ENCODE results near the gene BDKRB1. TPM values are rescaled to one million over a fixed set of nuclear protein-coding genes. Genes with fewer than 3 reads are reported as not detected.
"Not testable (repeated sequence)": the region's sequence is repeated elsewhere in the genome, so short reads cannot be mapped to it uniquely, and the experiment has no call there.

Gene BDKRB1
- polyA plus RNA-seq, 1 experiment, result 160 TPM

GRCh38 chr14:96243785-96244184 is 12.2 kb upstream of the BDKRB1 start:
- Histone ChIP-seq H3K27ac (ENCODE audit: low read depth, low read length) (peak overlapping the region; percentile 39), H3K9me3 (ENCODE audit: control insufficient read depth, insufficient read depth, low read length) (peaks cover 5% of the 10 kb centered on the region; the same call in 1 of the 2 replicates), H3K4me3 (ENCODE audit: low read depth, low read length) (no peak overlapping the region), H3K27me3 (ENCODE audit: control insufficient read depth, insufficient read depth, low read length) (no peaks in the 10 kb centered on the region)
- POLR2A ChIA-PET, result interaction anchor here (0.9 to 1.5 kb wide), 4 partner anchors 9 to 139 kb away, joined by 3 to 5 read pairs (median 4); partner anchors contain the start of gene BDKRB1
- TF ChIP-seq CTCF (IDR thresholded peaks at IDR 0.05; ENCODE audit: low read depth, low read length), result no peak
- DNase-seq (ENCODE audit: low read depth, low spot score), result no peak
- CTCF ChIA-PET, result interaction anchor here (0.6 to 1.6 kb wide), 3 partner anchors 23 to 145 kb away, joined by 3 to 5 read pairs (median 3); no protein-coding TSS in a partner anchor

GRCh38 chr14:96245074-96245473 is 10.9 kb upstream of the BDKRB1 start:
- CTCF ChIA-PET, result interaction anchor here (1.0 to 3.3 kb wide), 2 partner anchors 30 to 144 kb away, joined by 3 to 16 read pairs; no protein-coding TSS in a partner anchor
- H3K27ac ChIP-seq (ENCODE audit: low read depth, low read length); POLR2A ChIA-PET; H3K4me3 ChIP-seq (ENCODE audit: low read depth, low read length); H3K9me3 ChIP-seq (ENCODE audit: control insufficient read depth, insufficient read depth, low read length); DNase-seq (ENCODE audit: low read depth, low spot score); H3K27me3 ChIP-seq (ENCODE audit: control insufficient read depth, insufficient read depth, low read length): not testable (repeated sequence)

- ChIA-PET POLR2A (interaction anchor here (0.5 to 1.9 kb wide), 9 partner anchors 10 to 143 kb away, joined by 3 to 9 read pairs (median 4); partner anchors contain the start of gene BDKRB1), CTCF (interaction anchor here (1.0 to 3.3 kb wide), 4 partner anchors 16 to 147 kb away, joined by 3 to 16 read pairs (median 7); no protein-coding TSS in a partner anchor)
- no peak overlapping the region for H3K4me3 ChIP-seq (ENCODE audit: low read depth, low read length)
- H3K27me3 ChIP-seq (ENCODE audit: control insufficient read depth, insufficient read depth, low read length), result no peaks in the 10 kb centered on the region
- TF ChIP-seq CTCF (IDR thresholded peaks at IDR 0.05; ENCODE audit: low read depth, low read length), result no peak
- no peaks in the 10 kb centered on the region; the same call in 1 of the 2 replicates for H3K9me3 ChIP-seq (ENCODE audit: control insufficient read depth, insufficient read depth, low read length)
- peak overlapping the region; percentile 93 for H3K27ac ChIP-seq (ENCODE audit: low read depth, low read length)
- no peak for DNase-seq (ENCODE audit: low read depth, low spot score)
Observed at GRCh38 chr14:96245710-96246538, 10.1 kb upstream of the BDKRB1 start.

- CTCF ChIA-PET, result interaction anchor here (1.0 to 3.3 kb wide), 4 partner anchors 15 to 148 kb away, joined by 3 to 16 read pairs (median 7); no protein-coding TSS in a partner anchor
- Histone ChIP-seq H3K27me3 (ENCODE audit: control insufficient read depth, insufficient read depth, low read length) (no peaks in the 10 kb centered on the region), H3K9me3 (ENCODE audit: control insufficient read depth, insufficient read depth, low read length) (no peaks in the 10 kb centered on the region), H3K4me3 (ENCODE audit: low read depth, low read length) (no peak overlapping the region), H3K27ac (ENCODE audit: low read depth, low read length) (peak overlapping the region; percentile 93)
- POLR2A ChIA-PET, result interaction anchor here (0.7 to 1.9 kb wide), 8 partner anchors 10 to 144 kb away, joined by 3 to 9 read pairs (median 4); partner anchors contain the start of gene BDKRB1
- peak; percentile 94 for DNase-seq (ENCODE audit: low read depth, low spot score)
- TF ChIP-seq CTCF (IDR thresholded peaks at IDR 0.05; ENCODE audit: low read depth, low read length), result no peak
Observed at GRCh38 chr14:96246539-96246847, 9.5 kb upstream of the BDKRB1 start.

- TF ChIP-seq CTCF (IDR thresholded peaks at IDR 0.05; ENCODE audit: low read depth, low read length), result no peak
- Histone ChIP-seq H3K9me3 (ENCODE audit: control insufficient read depth, insufficient read depth, low read length) (no peaks in the 10 kb centered on the region), H3K27me3 (ENCODE audit: control insufficient read depth, insufficient read depth, low read length) (no peaks in the 10 kb centered on the region), H3K27ac (ENCODE audit: low read depth, low read length) (peak overlapping the region; percentile 93), H3K4me3 (ENCODE audit: low read depth, low read length) (no peak overlapping the region)
- POLR2A ChIA-PET, result interaction anchor here (1.0 to 1.9 kb wide), 6 partner anchors 9 to 142 kb away, joined by 3 to 9 read pairs (median 5); partner anchors contain the start of gene BDKRB1
- no peak for DNase-seq (ENCODE audit: low read depth, low spot score)
- CTCF ChIA-PET, result interaction anchor here (1.0 to 3.3 kb wide), 4 partner anchors 15 to 148 kb away, joined by 3 to 16 read pairs (median 7); no protein-coding TSS in a partner anchor
Observed at GRCh38 chr14:96247031-96247430, 9.0 kb upstream of the BDKRB1 start.
